SK-N-SH treated with all-trans-retinoic acid at 6 μM for 48 hours (cell line): ENCODE results near the gene CWC22.
"Not testable (repeated sequence)": the region's sequence is repeated elsewhere in the genome, so short reads cannot be mapped to it uniquely, and the experiment has no call there.

Experiments used
- ATAC-seq: fragments of 200-7000 bp; cut with Tn5 transposase; 3 replicates; pipeline ENCODE4 v1.9.1; 2020; ENCODE audit warnings: mild to moderate bottlenecking, moderate library complexity
- ARNTL ChIP-seq: fragments of 450-650 bp; formaldehyde crosslinking; IDR thresholded peaks from 2 replicates; pipeline ENCODE4 v1.5.0; 2020; ENCODE audit warnings: low read depth, mild to moderate bottlenecking, moderate library complexity, borderline replicate concordance
- BACH2 ChIP-seq: fragments of 250-450 bp; sonication (Bioruptor Pico); IDR thresholded peaks from 2 replicates; pipeline ENCODE4 v1.9.0; 2021; ENCODE audit warnings: mild to moderate bottlenecking, borderline replicate concordance
- CREB5 ChIP-seq: fragments of 250-450 bp; sonication (Bioruptor Pico); IDR thresholded peaks from 2 replicates; pipeline ENCODE4 v1.5.1; 2020; ENCODE audit warnings: low read depth, mild to moderate bottlenecking, moderate library complexity
- CSRNP3 ChIP-seq: fragments of 250-450 bp; sonication (Bioruptor Pico); IDR thresholded peaks from 2 replicates; pipeline ENCODE4 v1.5.1; 2021; ENCODE audit warnings: mild to moderate bottlenecking, moderate library complexity
- ESRRG ChIP-seq: fragments of 250-450 bp; sonication (Bioruptor Pico); IDR thresholded peaks from 2 replicates; pipeline ENCODE4 v1.6.1; 2021; ENCODE audit warnings: mild to moderate bottlenecking
- GLIS3 ChIP-seq: fragments of 250-450 bp; sonication (Bioruptor Pico); IDR thresholded peaks from 2 replicates; pipeline ENCODE4 v1.5.0; 2020; ENCODE audit warnings: mild to moderate bottlenecking, moderate library complexity
- ISL1 ChIP-seq: fragments of 250-450 bp; sonication (Bioruptor Pico); IDR thresholded peaks from 2 replicates; pipeline ENCODE4 v2.1.2; 2022; ENCODE audit warnings: mild to moderate bottlenecking, moderate library complexity
- PATZ1 ChIP-seq: fragments of 250-450 bp; sonication (Bioruptor Pico); IDR thresholded peaks from 2 replicates; pipeline ENCODE4 v1.8.0; 2020; ENCODE audit warnings: mild to moderate bottlenecking, moderate library complexity, borderline replicate concordance
- POU6F1 ChIP-seq: fragments of 250-450 bp; sonication (Bioruptor Pico); IDR thresholded peaks from 2 replicates; pipeline ENCODE4 v1.8.0; 2021; ENCODE audit warnings: low read depth, mild to moderate bottlenecking, moderate library complexity, borderline replicate concordance
- SNAI2 ChIP-seq: fragments of 250-450 bp; sonication (Bioruptor Pico); IDR thresholded peaks from 2 replicates; pipeline ENCODE4 v1.5.0; 2020; ENCODE audit warnings: mild to moderate bottlenecking, moderate library complexity
- TCF4 ChIP-seq: fragments of 250-450 bp; sonication (Bioruptor Pico); IDR thresholded peaks from 2 replicates; pipeline ENCODE4 v1.8.0; 2021; ENCODE audit warnings: mild to moderate bottlenecking, moderate library complexity, borderline replicate concordance
- TOX ChIP-seq: fragments of 250-450 bp; sonication (Bioruptor Pico); IDR thresholded peaks from 2 replicates; pipeline ENCODE4 v1.8.0; 2021; ENCODE audit warnings: mild to moderate bottlenecking, moderate library complexity, borderline replicate concordance
- TSHZ2 ChIP-seq: fragments of 250-450 bp; sonication (Bioruptor Pico); IDR thresholded peaks from 2 replicates; pipeline ENCODE4 v1.5.0; 2020; ENCODE audit warnings: mild to moderate bottlenecking, moderate library complexity
- ZC3H10 ChIP-seq: fragments of 250-450 bp; sonication (Bioruptor Pico); IDR thresholded peaks from 2 replicates; pipeline ENCODE4 v1.5.1; 2021; ENCODE audit warnings: mild to moderate bottlenecking, moderate library complexity
- ZFP3 ChIP-seq: fragments of 250-450 bp; sonication (Bioruptor Pico); IDR thresholded peaks from 2 replicates; pipeline ENCODE4 v1.5.0; 2020; ENCODE audit warnings: mild to moderate bottlenecking, moderate library complexity
- ZFP30 ChIP-seq: fragments of 450-650 bp; formaldehyde crosslinking; IDR thresholded peaks from 2 replicates; pipeline ENCODE4 v1.5.0; 2022; ENCODE audit warnings: mild to moderate bottlenecking, moderate library complexity
- ZNF565 ChIP-seq: fragments of 450-650 bp; formaldehyde crosslinking; conservative IDR thresholded peaks from 2 replicates; pipeline ENCODE4 v1.5.0; 2020; ENCODE audit warnings: low read depth, mild to moderate bottlenecking, moderate library complexity

Gene CWC22

GRCh38 chr2:180012523-180012922 lies 5.4 kb upstream of the CWC22 start (continued):
- TF ChIP-seq CSRNP3 (CRISPR knock-in tag) (no peak), ZFP3 (CRISPR knock-in tag) (no peak), ZC3H10 (no peak), TOX (CRISPR knock-in tag) (no peak), TCF4 (CRISPR knock-in tag) (no peak), ESRRG (CRISPR knock-in tag) (no peak), ZFP30 (CRISPR knock-in tag) (no peak), GLIS3 (no peak), PATZ1 (CRISPR knock-in tag) (no peak)

GRCh38 chr2:180010701-180011100 lies 3.6 kb upstream of the CWC22 start:
- TF ChIP-seq ZFP3 (CRISPR knock-in tag): no peak
- TF ChIP-seq PATZ1 (CRISPR knock-in tag): no peak
- TF ChIP-seq BACH2 (CRISPR knock-in tag): no peak
- no peak for TF ChIP-seq ZNF565 (CRISPR knock-in tag)
- TF ChIP-seq POU6F1 (CRISPR knock-in tag): no peak
- no peak for TF ChIP-seq SNAI2 (CRISPR knock-in tag)
- no peak for TF ChIP-seq TSHZ2
- no peak for ATAC-seq

- peak; percentile 17; the same call in 2 of the 3 replicates for ATAC-seq
- TF ChIP-seq ISL1 (CRISPR knock-in tag): no peak
Observed at GRCh38 chr2:180006231-180006630, 866 bp downstream of the CWC22 start.

- ATAC-seq: not testable (repeated sequence)
Observed at GRCh38 chr2:180005465-180005864, 1.6 kb downstream of the CWC22 start.

- no peak for ATAC-seq
- TF ChIP-seq ZC3H10 (no peak), BACH2 (CRISPR knock-in tag) (no peak), ARNTL (CRISPR knock-in tag) (no peak), CSRNP3 (CRISPR knock-in tag) (no peak), ZNF565 (CRISPR knock-in tag) (no peak), ISL1 (CRISPR knock-in tag) (no peak), CREB5 (CRISPR knock-in tag) (no peak), SNAI2 (CRISPR knock-in tag) (no peak), TSHZ2 (no peak)
Observed at GRCh38 chr2:180004731-180005130, 2.4 kb downstream of the CWC22 start.
